ENCODE data around the gene TRMT1. TPM values are rescaled to one million over a fixed set of nuclear protein-coding genes. Genes with fewer than 3 reads are reported as not detected.
A peak's percentile ranks its signal among the peaks of the same experiment; 100 is the strongest.

TRMT1 gene
- total RNA-seq, 1 experiment from 2014 or later: 52.0 TPM

- no peak for DNase-seq (ENCODE audit: low read depth, low spot score)
- no peak for ATAC-seq
- H3K27me3 ChIP-seq (ENCODE audit: control insufficient read depth, insufficient read depth, low read length): no peaks in the 10 kb centered on the region
- POLR2A ChIA-PET: interaction anchor here (0.5 to 1.2 kb wide), 2 partner anchors 9 to 851 kb away, joined by 5 to 6 read pairs; no protein-coding TSS in a partner anchor
- in situ Hi-C loops (cut with HindIII; ENCODE audit: low pct_unique_long_range_greater_than_20kb, low sequenced_read_pairs) (no loop called here), intact Hi-C loops (cut with micrococcal nuclease; ENCODE audit: unreplicated experiment) (no loop called here)
- peak overlapping the region; percentile 96 for H3K27ac ChIP-seq (ENCODE audit: low read length)
- peaks cover 10% of the 10 kb centered on the region; the same call in 1 of the 2 replicates for H3K36me3 ChIP-seq (ENCODE audit: control insufficient read depth, insufficient read depth, low read length)
- peak overlapping the region; percentile 68 to 90 for H3K4me3 ChIP-seq (ENCODE audit: low read depth in 2 of 2, low read length in 2 of 2)
- TF ChIP-seq SIN3A (IDR thresholded peaks at IDR 0.05; ENCODE audit: borderline replicate concordance, insufficient read depth, low read depth, low read length) (0 out of 2 replicates have a peak, but pooled peaks have one; percentile 72), REST (IDR thresholded peaks at IDR 0.05; ENCODE audit: insufficient read depth in 1 of 2, low read depth in 2 of 2, low read length in 1 of 2) (no peak)
- peaks cover 11% of the 10 kb centered on the region for H3K4me1 ChIP-seq (ENCODE audit: control insufficient read depth, insufficient read depth, low read length)
- CTCF ChIA-PET: no interaction called here
- BruUV-seq (replicated peaks): no TSS peak
- H3K9me3 ChIP-seq (ENCODE audit: control insufficient read depth, insufficient read depth, low read depth, low read length): no peaks in the 10 kb centered on the region
Observed at GRCh38 chr19:13154241-13154778, 37.8 kb upstream of the TRMT1 start.

GRCh38 chr19:13153569-13154240 lies 37.2 kb upstream of the TRMT1 start:
- POLR2A ChIA-PET: interaction anchor here (0.5 kb wide), 1 partner anchor 851 kb away, joined by 5 read pairs; no protein-coding TSS in a partner anchor
- BruUV-seq (replicated peaks): no TSS peak
- peak overlapping the region; percentile 96 for H3K27ac ChIP-seq (ENCODE audit: low read length)
- CTCF ChIA-PET: no interaction called here
- intact Hi-C loops (cut with micrococcal nuclease; ENCODE audit: unreplicated experiment) (no loop called here), in situ Hi-C loops (cut with HindIII; ENCODE audit: low pct_unique_long_range_greater_than_20kb, low sequenced_read_pairs) (no loop called here)
- H3K27me3 ChIP-seq (ENCODE audit: control insufficient read depth, insufficient read depth, low read length): no peaks in the 10 kb centered on the region
- H3K4me3 ChIP-seq (ENCODE audit: low read depth in 2 of 2, low read length in 2 of 2): peak overlapping the region; percentile 68 to 90
- no peaks in the 10 kb centered on the region for H3K9me3 ChIP-seq (ENCODE audit: control insufficient read depth, insufficient read depth, low read depth, low read length)
- H3K36me3 ChIP-seq (ENCODE audit: control insufficient read depth, insufficient read depth, low read length): peaks cover 10% of the 10 kb centered on the region; the same call in 1 of the 2 replicates
- DNase-seq (ENCODE audit: low read depth, low spot score) (no peak), ATAC-seq (no peak)
- H3K4me1 ChIP-seq (ENCODE audit: control insufficient read depth, insufficient read depth, low read length): peaks cover 11% of the 10 kb centered on the region
- TF ChIP-seq REST (IDR thresholded peaks at IDR 0.05; ENCODE audit: insufficient read depth in 1 of 2, low read depth in 2 of 2, low read length in 1 of 2): no peak
- TF ChIP-seq TCF7L2 (IDR thresholded peaks at IDR 0.05; ENCODE audit: low read depth, low read length): no peak
- TF ChIP-seq, protein P1, sequence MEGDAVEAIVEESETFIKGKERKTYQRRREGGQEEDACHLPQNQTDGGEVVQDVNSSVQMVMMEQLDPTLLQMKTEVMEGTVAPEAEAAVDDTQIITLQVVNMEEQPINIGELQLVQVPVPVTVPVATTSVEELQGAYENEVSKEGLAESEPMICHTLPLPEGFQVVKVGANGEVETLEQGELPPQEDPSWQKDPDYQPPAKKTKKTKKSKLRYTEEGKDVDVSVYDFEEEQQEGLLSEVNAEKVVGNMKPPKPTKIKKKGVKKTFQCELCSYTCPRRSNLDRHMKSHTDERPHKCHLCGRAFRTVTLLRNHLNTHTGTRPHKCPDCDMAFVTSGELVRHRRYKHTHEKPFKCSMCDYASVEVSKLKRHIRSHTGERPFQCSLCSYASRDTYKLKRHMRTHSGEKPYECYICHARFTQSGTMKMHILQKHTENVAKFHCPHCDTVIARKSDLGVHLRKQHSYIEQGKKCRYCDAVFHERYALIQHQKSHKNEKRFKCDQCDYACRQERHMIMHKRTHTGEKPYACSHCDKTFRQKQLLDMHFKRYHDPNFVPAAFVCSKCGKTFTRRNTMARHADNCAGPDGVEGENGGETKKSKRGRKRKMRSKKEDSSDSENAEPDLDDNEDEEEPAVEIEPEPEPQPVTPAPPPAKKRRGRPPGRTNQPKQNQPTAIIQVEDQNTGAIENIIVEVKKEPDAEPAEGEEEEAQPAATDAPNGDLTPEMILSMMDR (IDR thresholded peaks at IDR 0.05): no peak; the same call in 1 of the 2 replicates
- no peak for TF ChIP-seq POLR2AphosphoS5 (IDR thresholded peaks at IDR 0.05; ENCODE audit: low read depth, low read length)
- no peak for TF ChIP-seq SIN3A (IDR thresholded peaks at IDR 0.05; ENCODE audit: borderline replicate concordance, insufficient read depth, low read depth, low read length)

Data from Panc1 (cell line).